Suprapubic skin (tissue), 4 donors: ENCODE measurements around the gene HPCAL1.

Experiments used
- POLR2A ChIP-seq, 2 donors: fragments of 450-650 bp; IDR thresholded peaks; one replicate each; pipeline ENCODE4 v1.6.1; 2017; ENCODE audit warnings: antibody characterized with exemption in 2 of 2, mild to moderate bottlenecking in 2 of 2, moderate library complexity in 2 of 2
- POLR2AphosphoS5 ChIP-seq, 3 donors: sonication (generic); formaldehyde crosslinking; IDR thresholded peaks; one replicate each; pipeline ENCODE4 v1.6.1; 2017; ENCODE audit warnings: antibody characterized with exemption in 3 of 3
- TF ChIP-seq, protein P1 (sequence below), 2 donors: fragments of 200-600 bp in 1 of 2; fragments of 450-650 bp in 1 of 2; sonication (generic) in 1 of 2; IDR thresholded peaks; one replicate each; pipeline ENCODE4 v1.5.1; 2016 to 2019; ENCODE audit warnings: antibody characterized with exemption in 2 of 2, mild to moderate bottlenecking in 1 of 2, moderate library complexity in 1 of 2

GRCh38 chr2:10454505-10454904, 151.8 kb downstream of the HPCAL1 start:
- TF ChIP-seq, protein P1, sequence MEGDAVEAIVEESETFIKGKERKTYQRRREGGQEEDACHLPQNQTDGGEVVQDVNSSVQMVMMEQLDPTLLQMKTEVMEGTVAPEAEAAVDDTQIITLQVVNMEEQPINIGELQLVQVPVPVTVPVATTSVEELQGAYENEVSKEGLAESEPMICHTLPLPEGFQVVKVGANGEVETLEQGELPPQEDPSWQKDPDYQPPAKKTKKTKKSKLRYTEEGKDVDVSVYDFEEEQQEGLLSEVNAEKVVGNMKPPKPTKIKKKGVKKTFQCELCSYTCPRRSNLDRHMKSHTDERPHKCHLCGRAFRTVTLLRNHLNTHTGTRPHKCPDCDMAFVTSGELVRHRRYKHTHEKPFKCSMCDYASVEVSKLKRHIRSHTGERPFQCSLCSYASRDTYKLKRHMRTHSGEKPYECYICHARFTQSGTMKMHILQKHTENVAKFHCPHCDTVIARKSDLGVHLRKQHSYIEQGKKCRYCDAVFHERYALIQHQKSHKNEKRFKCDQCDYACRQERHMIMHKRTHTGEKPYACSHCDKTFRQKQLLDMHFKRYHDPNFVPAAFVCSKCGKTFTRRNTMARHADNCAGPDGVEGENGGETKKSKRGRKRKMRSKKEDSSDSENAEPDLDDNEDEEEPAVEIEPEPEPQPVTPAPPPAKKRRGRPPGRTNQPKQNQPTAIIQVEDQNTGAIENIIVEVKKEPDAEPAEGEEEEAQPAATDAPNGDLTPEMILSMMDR (IDR thresholded peaks at IDR 0.05) = no peak
- TF ChIP-seq POLR2A (IDR thresholded peaks at IDR 0.05) = no peak
- TF ChIP-seq POLR2AphosphoS5 (IDR thresholded peaks at IDR 0.05) = no peak
